ENCODE results near the gene CDKN2D.
"Not testable (repeated sequence)": the region's sequence is repeated elsewhere in the genome, so short reads cannot be mapped to it uniquely, and the experiment has no call there.

The CDKN2D gene

DNA sequence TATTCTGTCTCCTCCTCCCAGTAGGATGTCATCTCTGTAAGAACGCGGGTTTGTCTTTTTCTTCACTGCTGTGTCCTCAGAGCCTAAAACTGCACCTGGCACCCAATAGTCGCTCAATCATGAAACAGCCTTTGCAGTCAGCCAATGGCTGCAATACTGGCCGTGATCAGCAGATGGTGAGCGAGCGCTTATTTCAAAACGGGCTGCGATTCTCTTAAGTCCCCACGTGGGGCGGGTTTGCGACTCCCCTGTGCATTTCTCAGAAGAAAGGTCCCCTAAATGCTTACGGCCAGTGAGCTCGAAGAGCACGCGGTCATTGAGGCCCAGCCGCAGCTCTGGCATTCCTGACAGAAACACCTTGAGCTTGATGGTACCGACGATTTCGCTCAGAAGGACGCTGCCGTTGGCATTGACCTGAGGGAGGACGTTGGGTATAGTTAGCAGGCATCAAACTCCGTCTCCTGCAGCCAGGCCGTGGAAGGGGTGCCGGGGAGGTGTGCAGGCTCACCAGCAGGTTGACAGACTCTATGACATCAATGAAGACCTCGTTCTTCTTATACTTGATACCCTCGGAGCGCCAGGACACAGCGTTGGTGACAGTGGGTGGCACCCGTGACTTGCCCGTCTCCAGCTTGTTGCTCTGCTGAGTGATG is 12.3 kb upstream of the CDKN2D start:
- TF ChIP-seq, protein P1, sequence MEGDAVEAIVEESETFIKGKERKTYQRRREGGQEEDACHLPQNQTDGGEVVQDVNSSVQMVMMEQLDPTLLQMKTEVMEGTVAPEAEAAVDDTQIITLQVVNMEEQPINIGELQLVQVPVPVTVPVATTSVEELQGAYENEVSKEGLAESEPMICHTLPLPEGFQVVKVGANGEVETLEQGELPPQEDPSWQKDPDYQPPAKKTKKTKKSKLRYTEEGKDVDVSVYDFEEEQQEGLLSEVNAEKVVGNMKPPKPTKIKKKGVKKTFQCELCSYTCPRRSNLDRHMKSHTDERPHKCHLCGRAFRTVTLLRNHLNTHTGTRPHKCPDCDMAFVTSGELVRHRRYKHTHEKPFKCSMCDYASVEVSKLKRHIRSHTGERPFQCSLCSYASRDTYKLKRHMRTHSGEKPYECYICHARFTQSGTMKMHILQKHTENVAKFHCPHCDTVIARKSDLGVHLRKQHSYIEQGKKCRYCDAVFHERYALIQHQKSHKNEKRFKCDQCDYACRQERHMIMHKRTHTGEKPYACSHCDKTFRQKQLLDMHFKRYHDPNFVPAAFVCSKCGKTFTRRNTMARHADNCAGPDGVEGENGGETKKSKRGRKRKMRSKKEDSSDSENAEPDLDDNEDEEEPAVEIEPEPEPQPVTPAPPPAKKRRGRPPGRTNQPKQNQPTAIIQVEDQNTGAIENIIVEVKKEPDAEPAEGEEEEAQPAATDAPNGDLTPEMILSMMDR (IDR thresholded peaks at IDR 0.05; ENCODE audit: insufficient read depth, low read depth, low read length, missing control alignments), result peak; percentile 99
- H3K4me3 ChIP-seq (ENCODE audit: low read depth, low read length), result no peak overlapping the region
- DNase-seq (ENCODE audit: low read depth), result peak; percentile 97

DNA sequence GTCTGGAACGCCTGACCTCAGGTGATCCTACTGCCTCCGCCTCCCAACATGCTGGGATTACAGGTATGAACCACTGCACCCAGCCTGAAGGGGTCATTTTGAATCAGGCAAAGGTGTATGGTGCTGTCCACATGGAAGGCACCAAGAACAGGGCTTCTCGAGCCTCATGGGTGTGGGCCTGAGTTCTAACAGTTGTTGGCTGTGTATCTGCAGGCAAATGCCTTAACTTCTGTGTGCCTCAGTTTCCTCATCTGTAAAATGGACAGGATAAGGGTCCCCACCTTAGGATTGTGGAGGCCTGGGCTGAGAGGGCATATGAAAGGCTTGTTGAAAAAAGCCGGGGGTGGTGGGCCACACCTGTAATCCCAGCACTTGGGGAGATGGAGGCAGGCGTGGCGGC is 9.2 kb upstream of the CDKN2D start:
- no peak overlapping the region for H3K4me3 ChIP-seq (ENCODE audit: low read depth, low read length)
- DNase-seq (ENCODE audit: low read depth), result no peak
- TF ChIP-seq, protein P1 (IDR thresholded peaks at IDR 0.05; ENCODE audit: insufficient read depth, low read depth, low read length, missing control alignments), result no peak

DNA sequence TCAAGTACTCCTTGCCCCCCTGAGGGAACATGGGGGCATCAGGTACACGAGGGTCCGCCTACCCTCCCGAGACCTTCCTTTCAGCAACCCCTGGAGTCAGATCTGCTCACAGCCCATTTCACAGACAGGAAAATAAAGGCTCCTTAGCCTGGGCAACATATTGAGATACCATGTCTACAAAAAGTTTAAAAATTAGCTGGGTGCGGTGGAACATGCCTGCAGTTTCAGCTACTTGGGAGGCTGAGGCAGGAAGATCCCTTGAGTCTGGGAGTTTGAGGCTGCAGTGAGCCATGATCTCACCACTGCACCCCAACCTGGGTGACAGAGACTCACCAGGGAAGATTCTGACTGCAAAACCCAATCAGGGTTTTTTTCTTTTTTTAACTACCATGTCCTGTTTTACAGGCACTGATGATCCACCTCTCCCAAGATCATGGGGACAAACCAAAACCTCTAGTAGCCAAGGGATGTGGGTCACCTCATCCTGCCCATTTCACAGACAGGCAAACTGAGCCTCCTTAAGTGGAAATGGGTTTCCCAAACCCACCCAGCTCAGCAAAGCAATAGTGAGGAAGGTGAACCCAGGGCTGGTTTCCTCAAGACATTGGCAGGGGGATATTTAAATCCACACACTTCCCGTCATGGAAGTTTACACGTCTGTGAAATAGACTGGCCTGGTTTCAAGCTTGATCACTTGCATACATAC is 6.4 kb upstream of the CDKN2D start:
- DNase-seq (ENCODE audit: low read depth), result no peak
- H3K4me3 ChIP-seq (ENCODE audit: low read depth, low read length), result no peak overlapping the region
- TF ChIP-seq, protein P1 (IDR thresholded peaks at IDR 0.05; ENCODE audit: insufficient read depth, low read depth, low read length, missing control alignments), result no peak

DNA sequence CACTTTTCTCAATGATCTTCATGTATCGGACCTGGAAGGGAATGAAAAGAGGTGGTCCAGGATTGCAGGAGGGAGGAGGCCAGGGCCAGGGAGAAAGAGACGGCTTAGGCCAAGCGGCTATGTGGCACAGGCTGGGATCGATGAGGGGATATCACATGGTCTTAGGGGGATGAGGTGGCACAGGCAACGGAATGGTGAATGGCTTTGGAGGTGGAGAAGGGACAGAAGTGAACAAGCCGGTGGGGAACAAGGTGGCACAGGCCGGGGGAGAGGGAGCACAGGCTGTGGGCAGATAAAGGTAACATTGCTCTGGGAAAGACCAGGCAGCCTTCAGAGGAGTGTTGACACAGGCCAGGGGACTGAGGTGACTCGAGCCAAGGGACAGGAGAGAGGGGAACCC is 5.7 kb upstream of the CDKN2D start:
- TF ChIP-seq, protein P1 (IDR thresholded peaks at IDR 0.05; ENCODE audit: insufficient read depth, low read depth, low read length, missing control alignments), result no peak
- DNase-seq (ENCODE audit: low read depth), result no peak
- H3K4me3 ChIP-seq (ENCODE audit: low read depth, low read length), result no peak overlapping the region

DNA sequence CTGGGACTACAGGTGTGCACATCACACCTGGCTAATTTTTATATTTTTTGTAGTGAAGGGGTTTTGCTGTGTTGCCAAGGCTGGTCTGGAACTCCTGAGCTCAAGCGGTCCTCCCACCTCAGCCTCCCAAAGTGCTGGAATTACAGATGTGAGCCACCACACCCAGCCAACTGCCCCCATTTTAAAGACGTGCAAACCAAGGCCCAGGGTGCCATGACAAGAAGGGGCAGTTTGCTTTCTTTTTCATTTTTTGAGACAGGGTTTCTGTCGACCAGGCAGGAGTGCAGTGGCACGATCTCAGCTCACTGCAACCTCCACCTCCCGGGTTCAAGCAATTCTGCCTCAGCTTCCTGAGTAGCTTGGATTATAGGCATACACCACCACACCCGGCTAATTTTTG is 5.0 kb upstream of the CDKN2D start:
- H3K4me3 ChIP-seq (ENCODE audit: low read depth, low read length); DNase-seq (ENCODE audit: low read depth): not testable (repeated sequence)

DNA sequence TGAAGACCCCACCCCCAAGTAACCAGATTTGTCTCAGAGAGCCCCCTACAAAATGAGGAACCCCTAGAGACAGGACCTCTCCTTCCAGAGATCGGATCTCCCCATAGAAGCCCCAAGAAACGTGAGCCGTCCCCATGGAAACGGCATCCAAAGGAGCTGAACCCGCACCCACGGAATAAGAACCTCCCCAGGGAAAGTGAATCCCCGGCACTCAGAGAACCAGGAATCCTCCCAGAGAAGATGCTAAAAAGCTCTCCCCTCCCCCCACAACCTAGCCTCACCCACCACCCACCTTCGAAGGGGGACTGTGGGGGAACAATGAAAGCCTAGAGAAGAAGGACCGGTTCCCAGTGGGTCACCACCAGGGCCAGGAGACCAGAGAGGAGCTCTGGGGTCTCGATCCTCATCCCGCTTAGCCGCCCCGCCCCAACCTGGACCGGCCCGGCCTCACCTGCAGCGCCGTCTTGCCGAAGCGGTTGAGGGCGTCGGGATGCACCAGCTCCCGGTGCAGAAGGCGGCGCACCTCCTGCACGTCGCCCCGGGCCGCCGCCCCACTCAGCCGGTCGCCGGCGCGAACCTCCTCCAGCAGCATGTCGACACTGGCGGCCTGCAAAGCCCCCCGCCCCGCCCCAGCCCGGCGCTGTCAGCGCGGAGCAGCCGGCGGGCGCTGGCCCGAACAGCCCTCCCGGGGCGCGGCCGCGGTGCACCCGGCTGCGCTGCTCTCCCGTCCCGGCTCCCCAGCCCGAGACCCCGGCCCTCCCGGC is 535 bp downstream of the CDKN2D start:
- TF ChIP-seq, protein P1 (IDR thresholded peaks at IDR 0.05; ENCODE audit: insufficient read depth, low read depth, low read length, missing control alignments), result no peak
- DNase-seq (ENCODE audit: low read depth), result peak; percentile 69
- peak overlapping the region; percentile 54 for H3K4me3 ChIP-seq (ENCODE audit: low read depth, low read length)

DNA sequence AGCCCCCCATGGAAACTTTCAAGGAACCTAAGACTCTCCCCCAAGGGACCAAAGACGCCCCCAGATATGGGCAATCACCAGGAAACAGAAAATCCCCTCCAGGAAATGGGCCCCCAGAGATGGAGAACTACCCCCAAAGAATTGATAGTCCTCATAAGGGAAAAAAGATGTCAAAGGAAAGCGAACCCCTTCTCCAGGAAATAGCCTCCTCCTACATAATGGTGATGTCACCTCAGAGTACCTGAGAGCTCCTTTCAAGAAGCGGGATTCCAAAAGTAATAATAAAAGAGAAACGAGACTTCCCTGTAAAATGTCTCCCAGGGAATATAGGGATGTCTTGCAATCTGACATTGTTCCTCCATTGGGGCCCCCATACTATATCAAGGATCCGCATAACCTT is 1.1 kb downstream of the CDKN2D start:
- peak overlapping the region; percentile 54 for H3K4me3 ChIP-seq (ENCODE audit: low read depth, low read length)
- no peak for DNase-seq (ENCODE audit: low read depth)
- TF ChIP-seq, protein P1 (IDR thresholded peaks at IDR 0.05; ENCODE audit: insufficient read depth, low read depth, low read length, missing control alignments), result no peak
